HepG2 (cell line): Measurements from ENCODE around the gene SLC6A9. TPM values are rescaled to one million over a fixed set of nuclear protein-coding genes. Genes with fewer than 3 reads are reported as not detected.

Experiments
- ETV6 ChIP-seq: sonication (generic); formaldehyde crosslinking; conservative IDR thresholded peaks from 2 replicates; pipeline ENCODE4 v1.4.0; 2020; ENCODE audit warnings: missing genetic modification reagents
- HNRNPK ChIP-seq: fragments of 200-400 bp; formaldehyde crosslinking; IDR thresholded peaks from 2 replicates; pipeline ENCODE4 v1.6.1; 2018; ENCODE audit warnings: low read length, low read depth, moderate library complexity, mild to moderate bottlenecking; ENCODE audit not compliant: poor library complexity, severe bottlenecking
- KDM5A ChIP-seq: fragments of 200-600 bp; sonication (generic); IDR thresholded peaks from 2 replicates; pipeline ENCODE4 v1.7.0; 2018; ENCODE audit warnings: antibody characterized with exemption, mild to moderate bottlenecking, low read length, borderline replicate concordance
- KLF16 ChIP-seq, 2 experiments: sonication (generic) in 1 of 2; formaldehyde crosslinking in 1 of 2; IDR thresholded peaks; 2 replicates each; pipeline versions ENCODE4 v1.6.1 to v1.8.0; 2016 to 2023; ENCODE audit warnings: missing genetic modification reagents in 2 of 2, missing compliant biosample characterization in 1 of 2
- KLF6 ChIP-seq: IDR thresholded peaks from 2 replicates; pipeline ENCODE4 v1.8.0; 2016; ENCODE audit warnings: missing biosample characterization, missing genetic modification reagents
- SP2 ChIP-seq: sonication (generic); formaldehyde crosslinking; IDR thresholded peaks from 2 replicates; pipeline ENCODE4 v1.5.1; 2020; ENCODE audit warnings: mild to moderate bottlenecking, missing genetic modification reagents
- polyA plus RNA-seq, 8 experiments: library from polyadenylated mRNA; depleted of rRNA in 3 of 8; stranded (reverse) in 7 of 8; unstranded in 1 of 8; fragments of >200 nt; fragmentation: Illumina TruSeq in 4 of 8; extraction: Trizol in 4 of 8; gene quantifications; 2 replicates each; pipeline versions ENCODE4 v1.2.1 to v1.2.3, GENCODE V29; 2011 to 2016; ENCODE audit warnings: low read depth in 4 of 8, missing spikeins in 1 of 8, mixed read lengths in 1 of 8; ENCODE audit not compliant: insufficient read depth in 1 of 8
- total RNA-seq, 5 experiments: library from RNA; depleted of rRNA; stranded (reverse); fragments of >200 nt; fragmentation: Illumina TruSeq; extraction: Trizol; gene quantifications; 2 replicates each; pipeline ENCODE4 v1.2.3, GENCODE V29; 2016; ENCODE audit warnings: low read depth in 1 of 5
- TF ChIP-seq, protein P1 (sequence below): sonication (generic); formaldehyde crosslinking; IDR thresholded peaks from 2 replicates; pipeline ENCODE4 v1.4.0; 2020; ENCODE audit warnings: mild to moderate bottlenecking, missing genetic modification reagents
- TF ChIP-seq, protein P2 (sequence below): sonication (generic); formaldehyde crosslinking; conservative IDR thresholded peaks from 2 replicates; pipeline ENCODE4 v1.4.0; 2020; ENCODE audit warnings: missing genetic modification reagents
- TF ChIP-seq, protein P3 (sequence below): sonication (generic); formaldehyde crosslinking; IDR thresholded peaks from 2 replicates; pipeline ENCODE4 v1.9.0; 2021; ENCODE audit warnings: missing genetic modification reagents, borderline replicate concordance
- TF ChIP-seq, protein P4 (sequence below): IDR thresholded peaks from 2 replicates; pipeline ENCODE4 v1.6.1; 2012; ENCODE audit warnings: low read depth, low read length, improper control_type of control experiment
- TF ChIP-seq, protein P5 (sequence below): sonication (generic); formaldehyde crosslinking; IDR thresholded peaks from 2 replicates; pipeline ENCODE4 v1.9.0; 2021; ENCODE audit warnings: missing genetic modification reagents, mild to moderate bottlenecking, borderline replicate concordance
- TF ChIP-seq, protein P6 (sequence below): conservative IDR thresholded peaks from 2 replicates; pipeline ENCODE4 v1.6.1; 2018; ENCODE audit warnings: missing genetic modification reagents
- TF ChIP-seq, protein P7 (sequence below): sonication (generic); formaldehyde crosslinking; IDR thresholded peaks from 2 replicates; pipeline ENCODE4 v1.4.0; 2020; ENCODE audit warnings: missing genetic modification reagents, borderline replicate concordance

The SLC6A9 gene
- total and polyA plus RNA-seq, 2 of the 13 experiments (the other 11 are each of a cell fraction or from before 2014, with no cell fraction given), result 8.5 to 9.9 TPM

DNA sequence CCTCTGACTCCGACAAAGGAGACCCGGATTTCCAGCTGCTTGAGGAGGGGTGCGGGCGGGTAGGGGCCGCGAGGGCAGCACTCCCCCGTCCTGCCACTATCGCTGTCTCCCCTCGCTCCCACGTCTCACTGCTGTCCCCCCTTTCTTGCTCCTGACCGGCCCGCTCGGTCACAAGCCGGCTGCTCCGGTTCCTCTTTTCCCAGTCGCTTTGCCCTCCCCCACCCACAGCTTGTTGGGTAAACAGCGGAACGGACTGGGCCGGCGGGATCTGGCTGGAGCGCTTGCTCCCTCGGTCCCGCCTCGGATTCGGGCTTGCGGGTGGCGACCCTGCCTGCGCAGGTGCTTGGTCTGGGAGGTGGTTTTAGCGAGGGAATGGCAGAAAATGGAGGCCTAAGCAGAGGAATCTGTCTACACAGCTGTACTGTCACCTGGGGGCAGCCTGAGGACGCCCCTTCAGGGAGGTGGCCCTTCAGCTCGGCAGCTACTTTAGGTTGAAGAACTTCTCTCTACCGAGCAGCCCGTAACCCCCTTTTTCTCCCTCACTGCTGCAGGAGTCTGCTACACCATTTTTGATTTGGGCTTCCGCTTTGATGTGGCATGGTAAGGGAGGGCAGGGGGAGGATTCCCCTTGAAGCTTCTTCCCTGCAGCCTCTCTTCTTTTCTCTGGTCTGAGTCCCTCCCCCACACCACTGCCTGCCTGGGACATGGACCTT is 55.9 kb downstream of the SLC6A9 start (continued):
- TF ChIP-seq, protein P1, sequence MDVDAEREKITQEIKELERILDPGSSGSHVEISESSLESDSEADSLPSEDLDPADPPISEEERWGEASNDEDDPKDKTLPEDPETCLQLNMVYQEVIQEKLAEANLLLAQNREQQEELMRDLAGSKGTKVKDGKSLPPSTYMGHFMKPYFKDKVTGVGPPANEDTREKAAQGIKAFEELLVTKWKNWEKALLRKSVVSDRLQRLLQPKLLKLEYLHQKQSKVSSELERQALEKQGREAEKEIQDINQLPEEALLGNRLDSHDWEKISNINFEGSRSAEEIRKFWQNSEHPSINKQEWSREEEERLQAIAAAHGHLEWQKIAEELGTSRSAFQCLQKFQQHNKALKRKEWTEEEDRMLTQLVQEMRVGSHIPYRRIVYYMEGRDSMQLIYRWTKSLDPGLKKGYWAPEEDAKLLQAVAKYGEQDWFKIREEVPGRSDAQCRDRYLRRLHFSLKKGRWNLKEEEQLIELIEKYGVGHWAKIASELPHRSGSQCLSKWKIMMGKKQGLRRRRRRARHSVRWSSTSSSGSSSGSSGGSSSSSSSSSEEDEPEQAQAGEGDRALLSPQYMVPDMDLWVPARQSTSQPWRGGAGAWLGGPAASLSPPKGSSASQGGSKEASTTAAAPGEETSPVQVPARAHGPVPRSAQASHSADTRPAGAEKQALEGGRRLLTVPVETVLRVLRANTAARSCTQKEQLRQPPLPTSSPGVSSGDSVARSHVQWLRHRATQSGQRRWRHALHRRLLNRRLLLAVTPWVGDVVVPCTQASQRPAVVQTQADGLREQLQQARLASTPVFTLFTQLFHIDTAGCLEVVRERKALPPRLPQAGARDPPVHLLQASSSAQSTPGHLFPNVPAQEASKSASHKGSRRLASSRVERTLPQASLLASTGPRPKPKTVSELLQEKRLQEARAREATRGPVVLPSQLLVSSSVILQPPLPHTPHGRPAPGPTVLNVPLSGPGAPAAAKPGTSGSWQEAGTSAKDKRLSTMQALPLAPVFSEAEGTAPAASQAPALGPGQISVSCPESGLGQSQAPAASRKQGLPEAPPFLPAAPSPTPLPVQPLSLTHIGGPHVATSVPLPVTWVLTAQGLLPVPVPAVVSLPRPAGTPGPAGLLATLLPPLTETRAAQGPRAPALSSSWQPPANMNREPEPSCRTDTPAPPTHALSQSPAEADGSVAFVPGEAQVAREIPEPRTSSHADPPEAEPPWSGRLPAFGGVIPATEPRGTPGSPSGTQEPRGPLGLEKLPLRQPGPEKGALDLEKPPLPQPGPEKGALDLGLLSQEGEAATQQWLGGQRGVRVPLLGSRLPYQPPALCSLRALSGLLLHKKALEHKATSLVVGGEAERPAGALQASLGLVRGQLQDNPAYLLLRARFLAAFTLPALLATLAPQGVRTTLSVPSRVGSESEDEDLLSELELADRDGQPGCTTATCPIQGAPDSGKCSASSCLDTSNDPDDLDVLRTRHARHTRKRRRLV (CRISPR knock-in tag), result no peak
- TF ChIP-seq KLF16 (CRISPR knock-in tag; IDR thresholded peaks at IDR 0.05) (no peak), KDM5A (no peak), SP2 (CRISPR knock-in tag) (0 out of 2 replicates have a peak, but pooled peaks have one; percentile 12), KLF6 (no peak), ETV6 (CRISPR knock-in tag) (no peak), HNRNPK (peak; percentile 33)
- TF ChIP-seq, protein P2, sequence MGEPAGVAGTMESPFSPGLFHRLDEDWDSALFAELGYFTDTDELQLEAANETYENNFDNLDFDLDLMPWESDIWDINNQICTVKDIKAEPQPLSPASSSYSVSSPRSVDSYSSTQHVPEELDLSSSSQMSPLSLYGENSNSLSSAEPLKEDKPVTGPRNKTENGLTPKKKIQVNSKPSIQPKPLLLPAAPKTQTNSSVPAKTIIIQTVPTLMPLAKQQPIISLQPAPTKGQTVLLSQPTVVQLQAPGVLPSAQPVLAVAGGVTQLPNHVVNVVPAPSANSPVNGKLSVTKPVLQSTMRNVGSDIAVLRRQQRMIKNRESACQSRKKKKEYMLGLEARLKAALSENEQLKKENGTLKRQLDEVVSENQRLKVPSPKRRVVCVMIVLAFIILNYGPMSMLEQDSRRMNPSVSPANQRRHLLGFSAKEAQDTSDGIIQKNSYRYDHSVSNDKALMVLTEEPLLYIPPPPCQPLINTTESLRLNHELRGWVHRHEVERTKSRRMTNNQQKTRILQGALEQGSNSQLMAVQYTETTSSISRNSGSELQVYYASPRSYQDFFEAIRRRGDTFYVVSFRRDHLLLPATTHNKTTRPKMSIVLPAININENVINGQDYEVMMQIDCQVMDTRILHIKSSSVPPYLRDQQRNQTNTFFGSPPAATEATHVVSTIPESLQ (CRISPR knock-in tag), result no peak
- TF ChIP-seq, protein P3, sequence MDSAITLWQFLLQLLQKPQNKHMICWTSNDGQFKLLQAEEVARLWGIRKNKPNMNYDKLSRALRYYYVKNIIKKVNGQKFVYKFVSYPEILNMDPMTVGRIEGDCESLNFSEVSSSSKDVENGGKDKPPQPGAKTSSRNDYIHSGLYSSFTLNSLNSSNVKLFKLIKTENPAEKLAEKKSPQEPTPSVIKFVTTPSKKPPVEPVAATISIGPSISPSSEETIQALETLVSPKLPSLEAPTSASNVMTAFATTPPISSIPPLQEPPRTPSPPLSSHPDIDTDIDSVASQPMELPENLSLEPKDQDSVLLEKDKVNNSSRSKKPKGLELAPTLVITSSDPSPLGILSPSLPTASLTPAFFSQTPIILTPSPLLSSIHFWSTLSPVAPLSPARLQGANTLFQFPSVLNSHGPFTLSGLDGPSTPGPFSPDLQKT (CRISPR knock-in tag), result no peak
- TF ChIP-seq, protein P4, sequence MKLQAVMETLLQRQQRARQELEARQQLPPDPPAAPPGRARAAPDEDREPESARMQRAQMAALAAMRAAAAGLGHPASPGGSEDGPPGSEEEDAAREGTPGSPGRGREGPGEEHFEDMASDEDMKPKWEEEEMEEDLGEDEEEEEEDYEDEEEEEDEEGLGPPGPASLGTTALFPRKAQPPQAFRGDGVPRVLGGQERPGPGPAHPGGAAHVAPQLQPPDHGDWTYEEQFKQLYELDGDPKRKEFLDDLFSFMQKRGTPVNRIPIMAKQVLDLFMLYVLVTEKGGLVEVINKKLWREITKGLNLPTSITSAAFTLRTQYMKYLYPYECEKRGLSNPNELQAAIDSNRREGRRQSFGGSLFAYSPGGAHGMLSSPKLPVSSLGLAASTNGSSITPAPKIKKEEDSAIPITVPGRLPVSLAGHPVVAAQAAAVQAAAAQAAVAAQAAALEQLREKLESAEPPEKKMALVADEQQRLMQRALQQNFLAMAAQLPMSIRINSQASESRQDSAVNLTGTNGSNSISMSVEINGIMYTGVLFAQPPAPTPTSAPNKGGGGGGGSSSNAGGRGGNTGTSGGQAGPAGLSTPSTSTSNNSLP, result no peak
- TF ChIP-seq, protein P5, sequence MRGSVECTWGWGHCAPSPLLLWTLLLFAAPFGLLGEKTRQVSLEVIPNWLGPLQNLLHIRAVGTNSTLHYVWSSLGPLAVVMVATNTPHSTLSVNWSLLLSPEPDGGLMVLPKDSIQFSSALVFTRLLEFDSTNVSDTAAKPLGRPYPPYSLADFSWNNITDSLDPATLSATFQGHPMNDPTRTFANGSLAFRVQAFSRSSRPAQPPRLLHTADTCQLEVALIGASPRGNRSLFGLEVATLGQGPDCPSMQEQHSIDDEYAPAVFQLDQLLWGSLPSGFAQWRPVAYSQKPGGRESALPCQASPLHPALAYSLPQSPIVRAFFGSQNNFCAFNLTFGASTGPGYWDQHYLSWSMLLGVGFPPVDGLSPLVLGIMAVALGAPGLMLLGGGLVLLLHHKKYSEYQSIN, result no peak
- TF ChIP-seq, protein P6, sequence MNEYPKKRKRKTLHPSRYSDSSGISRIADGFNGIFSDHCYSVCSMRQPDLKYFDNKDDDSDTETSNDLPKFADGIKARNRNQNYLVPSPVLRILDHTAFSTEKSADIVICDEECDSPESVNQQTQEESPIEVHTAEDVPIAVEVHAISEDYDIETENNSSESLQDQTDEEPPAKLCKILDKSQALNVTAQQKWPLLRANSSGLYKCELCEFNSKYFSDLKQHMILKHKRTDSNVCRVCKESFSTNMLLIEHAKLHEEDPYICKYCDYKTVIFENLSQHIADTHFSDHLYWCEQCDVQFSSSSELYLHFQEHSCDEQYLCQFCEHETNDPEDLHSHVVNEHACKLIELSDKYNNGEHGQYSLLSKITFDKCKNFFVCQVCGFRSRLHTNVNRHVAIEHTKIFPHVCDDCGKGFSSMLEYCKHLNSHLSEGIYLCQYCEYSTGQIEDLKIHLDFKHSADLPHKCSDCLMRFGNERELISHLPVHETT, result no peak
- TF ChIP-seq, protein P7, sequence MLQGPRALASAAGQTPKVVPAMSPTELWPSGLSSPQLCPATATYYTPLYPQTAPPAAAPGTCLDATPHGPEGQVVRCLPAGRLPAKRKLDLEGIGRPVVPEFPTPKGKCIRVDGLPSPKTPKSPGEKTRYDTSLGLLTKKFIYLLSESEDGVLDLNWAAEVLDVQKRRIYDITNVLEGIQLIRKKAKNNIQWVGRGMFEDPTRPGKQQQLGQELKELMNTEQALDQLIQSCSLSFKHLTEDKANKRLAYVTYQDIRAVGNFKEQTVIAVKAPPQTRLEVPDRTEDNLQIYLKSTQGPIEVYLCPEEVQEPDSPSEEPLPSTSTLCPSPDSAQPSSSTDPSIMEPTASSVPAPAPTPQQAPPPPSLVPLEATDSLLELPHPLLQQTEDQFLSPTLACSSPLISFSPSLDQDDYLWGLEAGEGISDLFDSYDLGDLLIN (CRISPR knock-in tag), result no peak
